Astrocyte of the spinal cord (primary cell): ENCODE measurements around the gene BRCA2.

Experiments
- DNase-seq: peaks from one replicate; pipeline ENCODE4 v3.0.0; 2011; ENCODE audit warnings: low read depth, low spot score
- H3K4me3 ChIP-seq: 2 replicates; pipeline ENCODE4 v1.5.1; 2011; ENCODE audit warnings: low read depth, mild to moderate bottlenecking, low read length, moderate library complexity
- in situ Hi-C: cut with HindIII; loops from 2 replicates; pipeline ENCODE4 v1.10.0; 2017; ENCODE audit warnings: low sequenced_read_pairs
- TF ChIP-seq, protein P1 (sequence below): IDR thresholded peaks from 2 replicates; pipeline ENCODE4 v1.5.1; 2012; ENCODE audit warnings: low read depth, mild to moderate bottlenecking, low read length, inconsistent platforms

The BRCA2 gene

DNA sequence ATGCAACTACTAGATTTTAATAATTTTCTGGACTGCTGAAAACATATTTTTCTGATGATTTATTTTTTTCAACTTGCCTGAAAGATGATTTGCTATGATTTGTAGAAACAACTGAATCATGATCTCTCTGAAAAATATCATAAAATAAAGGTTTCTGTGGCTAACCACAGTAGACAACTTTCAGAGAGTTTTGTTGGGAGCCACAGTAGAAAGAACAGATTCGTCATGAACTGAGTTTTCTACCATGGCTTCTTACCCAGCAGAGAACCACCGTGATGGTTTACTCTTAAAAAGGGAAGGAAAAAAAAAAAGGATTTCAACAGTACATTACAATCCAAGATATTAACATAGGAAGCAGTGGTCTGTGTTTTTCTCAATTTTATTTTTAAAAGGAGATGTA, 18.1 kb upstream of the BRCA2 start:
- no peak overlapping the region for H3K4me3 ChIP-seq
- in situ Hi-C loops: no loop called here
- no peak for DNase-seq
- TF ChIP-seq, protein P1, sequence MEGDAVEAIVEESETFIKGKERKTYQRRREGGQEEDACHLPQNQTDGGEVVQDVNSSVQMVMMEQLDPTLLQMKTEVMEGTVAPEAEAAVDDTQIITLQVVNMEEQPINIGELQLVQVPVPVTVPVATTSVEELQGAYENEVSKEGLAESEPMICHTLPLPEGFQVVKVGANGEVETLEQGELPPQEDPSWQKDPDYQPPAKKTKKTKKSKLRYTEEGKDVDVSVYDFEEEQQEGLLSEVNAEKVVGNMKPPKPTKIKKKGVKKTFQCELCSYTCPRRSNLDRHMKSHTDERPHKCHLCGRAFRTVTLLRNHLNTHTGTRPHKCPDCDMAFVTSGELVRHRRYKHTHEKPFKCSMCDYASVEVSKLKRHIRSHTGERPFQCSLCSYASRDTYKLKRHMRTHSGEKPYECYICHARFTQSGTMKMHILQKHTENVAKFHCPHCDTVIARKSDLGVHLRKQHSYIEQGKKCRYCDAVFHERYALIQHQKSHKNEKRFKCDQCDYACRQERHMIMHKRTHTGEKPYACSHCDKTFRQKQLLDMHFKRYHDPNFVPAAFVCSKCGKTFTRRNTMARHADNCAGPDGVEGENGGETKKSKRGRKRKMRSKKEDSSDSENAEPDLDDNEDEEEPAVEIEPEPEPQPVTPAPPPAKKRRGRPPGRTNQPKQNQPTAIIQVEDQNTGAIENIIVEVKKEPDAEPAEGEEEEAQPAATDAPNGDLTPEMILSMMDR: no peak

DNA sequence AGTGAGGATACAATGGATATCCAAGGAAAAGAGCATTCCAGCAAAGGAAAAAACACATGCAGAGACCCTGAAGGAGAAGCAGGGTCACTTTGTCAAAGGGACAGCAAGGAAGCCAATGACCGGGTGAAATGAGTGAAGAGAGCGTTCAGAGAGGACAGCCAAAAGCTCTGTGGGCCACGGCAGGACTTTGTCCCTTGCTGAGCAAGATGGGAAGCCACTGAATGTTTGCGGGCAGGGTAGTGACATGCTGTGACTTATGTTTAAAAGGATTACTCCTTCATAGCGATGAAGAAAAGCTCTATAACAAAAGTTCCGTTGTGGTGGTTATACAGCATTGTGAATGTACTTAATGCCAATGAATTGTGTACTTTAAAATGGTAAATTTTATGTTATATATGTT, 16.6 kb upstream of the BRCA2 start:
- H3K4me3 ChIP-seq: no peak overlapping the region
- TF ChIP-seq, protein P1: no peak
- in situ Hi-C loops: no loop called here
- no peak for DNase-seq

DNA sequence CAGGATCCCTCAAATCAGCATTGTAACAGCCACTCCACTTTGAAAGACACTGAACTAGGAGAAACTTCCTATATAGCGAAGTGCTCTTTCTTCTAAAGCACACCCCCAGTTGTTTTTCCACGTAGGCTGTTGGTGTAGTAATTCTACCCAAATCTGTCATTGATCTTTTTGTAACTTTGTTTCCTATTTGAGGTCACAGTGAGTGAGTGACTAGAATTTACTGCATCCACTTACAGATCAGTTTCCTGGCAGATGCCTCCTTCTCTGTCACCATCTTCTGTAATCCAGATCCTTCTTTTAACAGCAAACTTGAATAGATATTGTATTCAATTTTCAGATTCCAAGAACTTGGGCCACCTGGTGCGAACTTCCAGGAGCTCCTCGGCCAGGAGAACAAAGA, 15.4 kb upstream of the BRCA2 start:
- in situ Hi-C loops: no loop called here
- TF ChIP-seq, protein P1: no peak
- no peak for DNase-seq
- no peak overlapping the region for H3K4me3 ChIP-seq

DNA sequence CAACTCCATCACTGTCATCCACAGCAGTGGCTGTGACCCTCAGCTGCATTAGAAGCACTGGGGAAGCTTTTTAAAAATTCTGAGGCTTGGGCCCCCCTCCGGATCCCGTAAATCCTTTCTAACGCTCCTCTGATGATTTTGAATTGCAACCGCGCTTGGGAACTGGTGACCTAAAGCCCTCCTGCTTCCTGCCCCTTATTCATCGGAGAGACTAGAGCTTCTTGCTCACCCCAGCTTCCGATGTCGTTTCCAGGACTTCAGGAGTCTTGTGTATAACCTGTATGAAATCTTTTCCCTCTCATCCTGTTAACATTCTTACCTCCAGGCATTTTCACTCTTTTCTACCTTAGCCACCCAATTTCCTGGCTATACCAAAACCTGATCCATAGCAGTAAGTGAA, 14.9 kb upstream of the BRCA2 start:
- TF ChIP-seq, protein P1: no peak
- no peak for DNase-seq
- in situ Hi-C loops: no loop called here
- no peak overlapping the region for H3K4me3 ChIP-seq

DNA sequence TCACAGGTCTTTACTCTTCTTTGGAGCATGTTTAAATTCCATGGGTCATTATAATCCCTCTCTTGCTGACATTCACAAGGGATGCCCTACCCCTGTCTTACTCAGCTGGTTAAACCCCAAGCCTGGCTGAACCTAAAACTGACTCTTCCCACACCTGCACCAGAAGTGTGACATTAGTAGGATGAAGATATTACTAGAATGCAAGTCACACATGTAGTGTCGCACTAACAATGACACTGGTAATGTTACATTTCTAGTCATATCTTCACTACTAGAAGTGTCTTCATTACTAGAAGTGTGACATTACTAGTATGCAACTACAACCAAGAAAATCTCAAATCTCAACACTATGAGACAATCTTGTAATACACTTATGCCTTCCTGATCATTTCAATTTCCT, 14.4 kb upstream of the BRCA2 start:
- DNase-seq: no peak
- TF ChIP-seq, protein P1: no peak
- no peak overlapping the region for H3K4me3 ChIP-seq
- in situ Hi-C loops: no loop called here

DNA sequence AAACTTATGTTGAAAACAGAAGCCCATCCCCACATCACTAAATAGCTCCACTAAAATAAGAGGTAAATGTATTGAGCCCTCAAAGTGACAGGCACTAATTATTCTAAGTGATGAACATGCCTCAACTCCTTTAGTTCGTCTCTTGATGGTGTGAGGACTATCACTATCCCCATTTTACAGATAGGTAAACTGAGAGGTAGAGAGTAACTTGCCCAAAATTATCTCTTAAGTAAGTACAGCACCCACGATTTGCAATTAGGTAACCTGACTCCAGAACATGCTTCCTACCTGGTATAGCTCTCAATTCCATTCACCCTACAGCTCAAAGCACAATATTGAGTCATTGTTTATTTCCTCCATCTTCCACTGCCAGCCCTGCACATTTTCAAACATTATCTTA, 12.8 kb upstream of the BRCA2 start:
- DNase-seq: no peak
- TF ChIP-seq, protein P1: no peak
- no peak overlapping the region for H3K4me3 ChIP-seq
- in situ Hi-C loops: no loop called here

DNA sequence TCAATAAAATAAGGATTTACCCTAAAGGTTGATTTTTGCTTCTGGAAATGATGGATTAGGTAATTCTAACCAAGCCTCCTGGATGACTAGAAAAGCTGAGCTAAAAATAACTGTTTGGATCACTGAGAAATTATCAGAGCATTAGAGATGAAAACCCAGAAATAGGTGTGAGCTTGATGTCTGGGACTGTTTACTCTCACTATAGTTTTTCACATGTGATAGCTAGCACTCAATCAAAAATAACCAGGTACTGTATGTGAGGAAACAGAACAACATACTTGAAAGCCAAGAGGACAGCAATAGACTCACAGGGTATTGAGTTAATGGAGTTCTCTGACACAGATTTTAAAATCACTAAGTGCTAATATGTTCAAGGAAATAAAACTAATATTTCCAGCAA, 9.7 kb upstream of the BRCA2 start:
- in situ Hi-C loops: no loop called here
- TF ChIP-seq, protein P1: no peak

More for the DNA sequence above, 9.7 kb upstream of the BRCA2 start:
- H3K4me3 ChIP-seq: no peak overlapping the region
- no peak for DNase-seq
